SW 1271 (cell line): ENCODE results near the gene ST7.

ENCODE experiments used
- DNase-seq, 2 experiments: peaks; one replicate each; lab custom pipeline; 2025; lab: John Stamatoyannopoulos, UW

ST7 gene

DNA sequence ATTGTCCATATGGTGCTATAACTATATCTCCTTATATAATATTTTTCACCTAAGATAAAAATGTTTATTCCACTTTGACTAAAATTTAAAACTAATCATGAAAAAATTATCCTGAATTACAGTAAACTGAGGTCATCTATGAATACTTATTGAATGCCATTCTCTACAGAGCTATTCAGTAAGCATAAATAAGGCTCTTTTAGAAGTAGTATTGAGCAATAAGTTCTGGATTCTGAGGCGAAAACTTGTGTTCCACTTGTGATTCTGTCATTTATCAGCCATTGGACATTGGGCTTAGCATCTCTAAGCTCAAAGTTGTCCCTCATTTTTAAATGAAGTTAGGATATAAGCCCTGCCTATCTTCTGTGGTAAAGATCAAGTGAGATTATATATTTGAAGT, 238.8 kb downstream of the ST7 start:
- DNase-seq, result no peak

DNA sequence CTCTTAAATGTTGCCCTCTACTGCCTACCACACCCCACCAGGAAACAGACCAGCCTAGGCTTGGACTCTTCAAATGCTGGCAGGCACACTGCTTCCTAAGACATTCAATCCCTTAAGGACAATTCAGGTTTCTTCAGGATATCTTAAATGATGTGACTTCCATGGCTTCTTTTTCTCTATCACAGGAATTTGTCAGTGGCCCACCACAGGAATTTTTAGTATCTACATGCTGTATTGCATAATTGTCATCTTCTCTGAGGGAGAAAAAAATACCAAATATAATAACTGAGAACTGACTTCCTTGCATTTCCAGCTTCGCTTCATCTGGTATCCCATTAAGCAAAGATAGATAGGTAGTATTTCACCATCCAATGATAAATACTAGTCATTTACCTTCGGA, 240.3 kb downstream of the ST7 start:
- DNase-seq, result no peak

DNA sequence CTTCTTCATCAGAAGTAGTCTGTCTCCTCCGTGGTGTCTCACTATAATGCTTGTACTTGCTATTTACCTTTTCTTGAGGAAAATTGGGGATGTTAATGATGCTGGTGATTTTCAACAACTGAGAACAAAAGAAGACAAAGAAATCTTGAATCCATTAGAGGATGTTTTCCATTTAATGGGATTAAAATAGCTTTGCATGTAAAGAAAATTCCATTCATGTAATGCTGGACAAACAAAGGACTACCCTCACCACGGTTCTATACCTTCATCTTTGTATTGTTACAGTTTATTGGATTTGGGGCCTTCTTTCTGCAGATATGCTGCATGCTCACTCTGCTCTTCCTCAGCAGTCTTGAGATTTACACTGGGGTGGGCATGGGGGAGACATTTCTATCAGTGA, 241.1 kb downstream of the ST7 start:
- DNase-seq, result no peak

DNA sequence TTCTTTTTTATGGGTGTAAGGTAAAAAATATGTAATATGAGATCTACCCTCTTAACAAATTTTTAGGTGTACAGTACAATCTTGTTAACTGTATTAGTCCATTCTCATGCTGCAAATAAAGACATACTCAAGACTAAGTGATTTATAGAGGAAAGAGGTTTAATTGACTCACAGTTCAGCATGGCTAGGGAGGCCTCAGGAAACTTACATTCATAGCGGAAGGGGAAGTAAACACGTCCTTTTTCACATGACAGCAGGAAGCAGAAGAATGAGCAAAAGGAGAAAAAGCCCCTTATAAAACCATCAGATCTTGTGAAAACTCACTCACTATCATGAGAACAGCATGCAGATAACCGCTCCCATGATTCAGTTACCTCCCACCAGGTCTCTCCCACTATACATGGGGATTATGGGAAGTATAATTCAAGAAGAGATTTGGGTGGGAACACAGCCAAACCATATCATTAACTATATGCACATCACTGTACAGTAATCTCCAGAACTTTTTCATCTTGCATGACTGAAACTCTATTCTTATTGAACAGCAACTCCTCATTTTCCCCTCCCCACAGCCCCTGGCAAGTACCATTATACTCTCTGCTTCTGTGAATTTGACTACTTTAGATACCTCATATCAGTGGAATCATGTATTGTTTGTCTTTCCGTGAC, 242.2 kb downstream of the ST7 start:
- no peak for DNase-seq

DNA sequence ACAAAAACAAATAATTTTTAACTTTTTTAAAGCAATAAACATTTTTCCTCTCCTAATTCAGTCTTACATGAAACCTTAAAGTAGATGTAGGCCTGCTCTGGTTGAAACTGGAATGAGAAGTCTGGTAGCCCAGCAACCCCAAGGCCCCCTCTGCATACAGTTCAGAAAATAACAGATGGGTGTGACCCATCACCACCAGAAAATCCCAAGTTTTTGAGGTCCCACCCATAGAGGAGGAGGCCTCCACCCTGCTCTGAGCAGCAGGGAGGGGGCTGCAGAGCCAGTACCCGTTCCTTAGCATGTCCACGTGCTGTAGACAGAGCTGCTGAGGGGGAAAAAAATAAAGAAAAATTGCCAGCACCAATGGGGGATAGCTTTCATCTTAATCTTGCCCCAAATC, 246.8 kb downstream of the ST7 start:
- DNase-seq, result no peak

DNA sequence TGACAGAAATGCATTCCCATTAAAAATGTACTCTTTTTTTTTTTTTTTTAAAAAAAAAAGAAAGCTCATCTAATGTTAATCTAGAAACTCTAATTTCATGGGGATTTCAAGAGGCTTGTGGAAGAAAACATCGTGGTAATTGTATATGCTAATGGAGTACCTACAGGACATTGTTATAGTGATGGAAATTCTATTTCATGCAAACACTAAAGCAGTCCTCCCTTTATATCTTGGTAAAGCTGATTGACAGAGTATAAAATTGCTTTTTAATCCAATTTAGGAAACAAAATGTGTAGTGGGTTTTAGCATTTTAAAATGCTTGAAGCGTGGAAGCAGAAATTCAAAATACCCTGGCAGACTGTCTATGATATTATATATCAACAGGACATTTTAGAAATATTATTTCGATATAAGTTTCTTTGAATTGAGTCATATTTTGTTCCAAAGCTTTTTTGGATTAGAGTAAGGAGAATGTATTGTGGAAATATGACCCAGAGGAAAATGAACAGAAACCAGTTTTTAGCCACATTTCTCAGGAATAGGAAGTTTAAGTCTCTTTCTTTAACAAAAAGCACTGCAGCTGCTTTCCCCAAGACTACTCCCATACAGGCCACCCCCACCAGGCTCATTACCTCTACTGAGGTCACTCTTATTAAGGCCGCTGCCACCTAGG, 247.6 kb downstream of the ST7 start:
- no peak for DNase-seq

DNA sequence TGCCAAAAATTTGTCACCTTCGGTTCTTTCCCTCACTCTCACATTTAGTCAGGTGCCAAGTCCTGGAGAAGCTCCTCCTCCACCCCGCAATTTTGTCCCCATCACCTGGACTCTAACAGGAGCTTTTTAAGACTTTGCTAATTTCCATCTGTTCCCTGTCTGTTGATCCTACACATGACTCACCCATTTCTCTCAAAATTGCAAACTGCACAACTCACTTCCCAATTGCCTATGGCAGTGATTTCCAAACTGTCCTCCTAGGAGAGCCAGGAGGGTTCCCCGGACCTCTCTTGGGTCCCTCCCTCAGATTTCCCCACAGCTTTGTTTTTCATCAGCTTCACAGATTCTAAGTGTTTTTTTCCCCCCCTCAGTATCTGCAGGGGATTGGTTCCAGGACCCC, 249.2 kb downstream of the ST7 start:
- DNase-seq, result no peak

DNA sequence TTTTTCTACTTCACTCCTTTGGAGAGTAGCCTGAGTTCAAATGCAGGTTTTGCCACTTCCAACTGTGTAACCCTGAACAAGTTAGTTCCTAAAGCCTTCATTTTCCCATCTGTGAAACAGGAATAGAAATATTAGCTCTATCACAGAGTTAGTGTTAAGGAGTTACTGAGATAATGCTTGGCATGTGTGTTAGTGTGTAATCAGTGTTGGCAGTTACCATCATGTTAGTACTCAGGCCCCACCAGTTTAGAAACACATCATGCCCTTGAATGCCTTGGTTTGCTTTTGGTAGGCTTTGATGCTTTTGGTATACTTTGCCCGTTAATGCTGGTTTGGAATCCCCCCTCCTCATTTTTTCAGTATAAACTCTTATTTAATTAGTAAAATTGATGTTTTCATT, 249.9 kb downstream of the ST7 start:
- DNase-seq, result no peak

DNA sequence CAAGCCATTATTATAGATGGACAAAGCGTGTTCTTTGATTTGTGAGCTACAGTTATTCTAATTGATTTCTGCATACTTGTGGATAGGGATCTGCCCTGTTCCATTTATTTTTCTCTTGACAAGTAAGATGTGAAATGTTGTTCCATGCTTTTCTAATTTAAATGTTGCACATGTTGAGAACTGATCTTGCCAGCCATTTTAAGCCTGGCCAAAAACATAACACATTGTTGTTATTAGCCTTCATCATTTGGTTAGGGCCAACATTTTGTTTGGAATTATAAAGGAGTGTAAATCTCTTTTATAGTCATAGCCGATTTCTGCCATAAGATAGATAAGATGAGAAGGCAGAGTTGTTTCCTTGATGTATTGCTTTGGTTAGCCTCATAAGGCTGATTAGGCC, 252.6 kb downstream of the ST7 start:
- DNase-seq, result no peak

DNA sequence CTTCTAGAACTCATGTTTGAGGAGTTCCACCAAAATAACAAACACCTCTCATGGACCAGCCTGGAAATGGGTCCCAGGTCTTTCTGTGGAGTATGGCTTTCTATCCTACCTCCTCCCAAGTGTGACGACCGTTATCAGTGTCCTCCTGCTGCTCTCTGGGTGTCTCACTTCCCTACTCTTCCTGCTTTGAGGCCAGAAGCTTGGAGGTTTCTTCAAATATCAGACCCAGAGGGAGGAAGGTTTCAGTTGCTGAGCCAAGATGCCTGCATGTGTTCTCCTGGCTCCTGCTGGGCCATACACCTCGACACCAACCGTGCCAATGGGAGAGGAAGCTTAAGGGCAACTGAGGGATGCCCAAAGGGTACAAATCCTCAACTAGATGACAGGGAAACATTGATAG, 255.0 kb downstream of the ST7 start:
- no peak for DNase-seq

DNA sequence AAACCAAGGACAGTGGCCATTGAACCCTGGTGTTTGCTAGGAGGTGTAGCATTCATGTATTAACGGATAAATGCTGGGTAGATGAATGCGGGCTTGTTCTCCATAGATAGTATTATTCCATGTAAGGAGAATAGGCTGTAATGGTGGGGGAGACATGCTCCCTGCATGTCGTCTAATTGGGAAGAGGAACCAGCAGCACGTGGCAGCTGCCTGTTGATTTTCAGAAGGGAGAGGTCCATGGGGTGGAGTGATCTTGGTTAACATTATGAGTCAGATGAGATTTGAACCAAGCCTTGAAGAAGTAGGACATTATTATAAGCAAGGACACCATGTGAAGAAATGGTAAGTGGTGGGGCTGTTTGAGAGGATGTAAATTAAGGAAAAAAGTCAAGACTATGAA, 257.1 kb downstream of the ST7 start:
- no peak for DNase-seq

DNA sequence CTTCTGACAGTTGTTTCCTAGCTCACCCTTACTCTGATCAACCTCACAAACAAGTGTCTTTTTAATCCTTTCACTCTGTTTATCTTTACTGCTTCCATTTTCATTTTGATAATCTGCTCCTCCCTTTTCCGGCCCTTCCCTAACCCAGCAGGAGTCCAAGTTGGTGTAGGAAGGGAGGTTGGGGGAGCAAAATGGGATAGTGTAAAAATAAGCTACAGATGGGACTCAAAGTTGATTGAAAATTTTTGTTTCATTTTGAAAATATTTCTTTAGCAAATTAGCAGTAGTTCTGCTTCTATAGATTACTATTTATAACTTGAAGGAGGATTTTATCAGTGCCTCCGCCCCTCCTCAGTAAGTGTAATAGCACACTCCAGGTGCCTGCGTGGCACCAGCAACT, 257.6 kb downstream of the ST7 start:
- no peak for DNase-seq

DNA sequence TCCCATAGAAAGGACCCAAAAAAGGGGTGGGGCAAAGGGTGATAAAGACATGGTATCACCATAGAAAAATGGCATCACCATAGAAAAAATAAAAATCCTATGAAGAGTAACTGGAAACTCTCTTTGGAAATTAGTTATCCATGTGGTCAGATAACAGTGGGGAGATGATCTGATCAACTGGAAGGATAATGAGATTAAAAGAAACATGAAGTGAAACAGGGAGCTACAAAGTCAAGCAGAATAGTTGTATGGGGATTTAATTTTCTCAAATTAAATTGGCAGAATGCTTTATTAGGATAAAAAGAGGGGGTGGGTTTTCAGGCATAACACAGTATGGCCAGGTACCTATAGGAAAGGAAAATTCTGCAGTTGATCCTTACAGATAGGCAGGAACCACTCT, 258.3 kb downstream of the ST7 start:
- DNase-seq, result no peak

DNA sequence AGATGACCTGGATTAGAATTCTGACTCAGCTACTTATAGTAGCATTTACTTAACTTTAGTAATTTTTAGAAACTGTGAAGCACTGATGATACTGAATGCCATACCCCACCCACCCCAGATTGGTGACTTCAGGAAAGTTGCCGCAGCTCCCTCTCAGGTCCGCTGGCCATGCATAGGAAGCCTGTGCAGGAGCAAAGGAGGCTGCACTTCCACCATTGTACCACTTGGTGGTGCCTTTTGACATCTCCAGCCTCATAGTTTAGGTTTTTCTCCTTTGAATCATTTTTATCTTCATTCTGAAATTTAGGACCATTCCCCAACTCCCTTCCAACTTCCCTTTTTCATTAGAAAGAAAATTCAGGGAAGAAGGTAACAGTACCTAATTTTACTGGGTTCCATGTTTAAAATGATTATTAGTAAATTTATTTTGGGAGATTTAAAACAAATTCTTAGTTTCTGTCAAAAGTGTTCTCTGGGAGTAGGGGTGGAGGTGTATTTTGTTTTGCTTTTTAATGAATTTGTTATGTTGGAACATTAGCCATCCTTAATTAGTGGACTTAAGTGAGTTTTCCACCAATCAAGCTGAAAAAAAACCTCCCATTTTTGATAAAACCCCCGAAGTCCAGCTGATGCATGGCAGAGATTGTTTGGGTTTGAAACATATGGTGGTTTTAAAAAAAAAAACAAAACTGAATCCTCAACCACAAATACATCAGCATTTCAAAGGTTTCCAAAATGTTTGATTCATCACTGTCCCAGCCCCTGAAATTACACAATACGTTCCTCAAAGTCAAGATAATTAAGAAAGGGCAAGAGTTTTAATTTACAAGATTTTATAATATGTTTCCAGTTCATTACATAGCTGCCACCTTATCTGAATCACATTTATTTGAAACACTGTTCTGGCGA, 259.9 kb downstream of the ST7 start:
- peak; percentile 36 to 50 for DNase-seq

DNA sequence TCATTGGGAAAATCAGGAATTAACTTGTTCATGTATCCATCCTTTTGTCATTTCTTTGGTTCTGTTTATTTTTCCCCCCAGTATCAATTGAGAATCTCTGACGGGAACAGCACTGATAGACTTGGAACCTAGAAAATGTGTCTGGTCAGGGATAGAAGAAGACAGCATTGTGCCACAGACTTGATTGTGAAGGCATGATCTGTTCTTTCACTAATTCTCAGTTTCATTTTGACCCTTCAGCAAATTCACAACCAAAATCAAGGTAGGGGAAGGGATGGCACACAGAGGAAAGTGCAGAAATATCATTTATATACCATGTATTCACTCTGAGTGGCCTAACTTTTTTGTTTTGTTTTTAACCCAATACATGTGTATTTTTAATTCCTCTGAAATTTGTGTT, 262.7 kb downstream of the ST7 start:
- DNase-seq, result no peak

DNA sequence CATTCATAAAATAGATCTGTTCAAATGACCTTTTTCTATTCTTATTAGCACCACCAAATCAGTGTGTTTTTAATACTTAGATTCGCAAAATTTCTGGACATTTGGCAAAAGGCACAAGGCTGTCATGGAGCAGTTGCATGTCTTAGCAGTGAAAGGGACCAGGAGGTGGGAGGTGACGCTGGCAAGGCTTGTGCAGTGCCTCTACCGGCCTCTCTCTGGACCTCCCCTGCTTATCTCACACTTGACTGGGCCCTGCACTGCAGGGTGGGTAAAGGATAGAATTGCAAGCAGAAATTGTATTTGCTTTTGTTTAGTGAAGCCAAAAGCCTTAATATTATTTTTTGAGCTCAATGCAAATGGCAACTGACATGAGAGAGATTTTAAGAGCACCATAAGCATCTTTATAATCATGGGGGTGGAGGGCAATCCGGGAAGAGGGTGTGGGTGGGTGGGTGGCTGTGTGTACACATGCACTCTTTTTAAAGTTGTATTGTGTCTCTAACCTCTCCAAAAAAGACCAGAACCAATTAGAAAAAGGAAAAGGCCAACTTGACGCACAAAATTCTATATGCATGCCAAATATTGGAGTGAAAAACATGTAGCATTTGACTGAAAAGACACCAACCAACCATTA, 263.3 kb downstream of the ST7 start:
- no peak for DNase-seq

DNA sequence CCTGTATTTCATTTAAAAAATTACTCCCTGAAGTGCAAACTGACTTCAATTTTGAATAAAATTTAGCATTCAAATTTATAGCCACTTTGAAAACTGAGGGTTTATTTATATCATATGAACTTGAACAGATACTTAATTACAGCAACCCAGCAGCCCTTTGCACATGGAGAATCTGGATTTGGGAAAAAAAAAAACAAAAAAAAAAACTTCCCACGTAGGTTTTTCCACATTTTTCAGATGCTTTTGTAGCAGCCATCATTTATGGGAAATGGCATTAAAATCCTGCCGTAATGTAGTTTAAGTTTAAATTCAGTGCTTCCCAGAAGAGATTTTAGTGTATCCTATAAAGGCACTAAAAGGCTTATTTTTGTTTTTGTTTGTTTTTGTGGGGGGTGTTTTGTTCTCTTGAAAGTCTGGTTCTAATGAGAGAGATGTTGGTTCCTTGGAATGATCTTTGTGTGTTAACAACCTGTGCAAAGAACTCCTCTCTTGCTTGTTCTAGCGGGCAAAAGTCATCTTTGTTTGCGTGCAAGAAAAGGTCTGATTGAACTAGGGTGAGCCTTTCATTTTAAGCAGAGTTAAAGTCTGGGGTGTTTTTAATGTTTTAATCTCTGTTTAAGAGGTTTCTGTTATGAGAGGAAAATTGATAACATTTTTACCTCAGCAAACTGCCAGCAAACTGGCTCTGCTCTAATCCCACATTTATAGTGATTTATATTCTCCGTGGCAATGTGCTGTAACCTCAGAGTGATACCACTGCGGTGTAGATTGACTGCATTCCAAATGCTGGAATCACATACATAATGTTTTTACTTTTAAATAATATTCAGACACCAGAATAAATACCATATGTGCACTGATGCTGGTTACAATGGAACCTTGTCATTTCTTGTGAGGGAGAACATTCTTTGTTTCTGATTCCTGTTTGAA, 264.1 kb downstream of the ST7 start:
- DNase-seq, result no peak

DNA sequence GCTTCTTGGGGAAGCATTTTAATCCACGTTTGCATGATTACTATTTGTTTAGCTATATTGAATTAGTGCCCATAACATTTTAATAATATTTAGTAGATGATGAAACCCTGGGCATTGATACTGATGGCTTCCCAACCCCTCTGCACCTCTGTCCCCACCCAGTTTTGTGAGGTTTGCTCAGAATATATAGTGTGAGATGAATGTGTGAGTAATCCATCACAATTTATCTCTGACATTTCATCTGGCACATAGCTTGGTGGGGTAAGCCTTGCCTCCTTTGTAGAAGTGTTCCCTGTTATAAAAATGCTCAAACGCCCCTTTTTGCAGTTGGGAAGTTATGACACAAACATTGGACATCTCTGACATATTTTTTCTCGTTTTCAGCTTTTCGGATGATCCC, 265.4 kb downstream of the ST7 start:
- DNase-seq, result no peak

DNA sequence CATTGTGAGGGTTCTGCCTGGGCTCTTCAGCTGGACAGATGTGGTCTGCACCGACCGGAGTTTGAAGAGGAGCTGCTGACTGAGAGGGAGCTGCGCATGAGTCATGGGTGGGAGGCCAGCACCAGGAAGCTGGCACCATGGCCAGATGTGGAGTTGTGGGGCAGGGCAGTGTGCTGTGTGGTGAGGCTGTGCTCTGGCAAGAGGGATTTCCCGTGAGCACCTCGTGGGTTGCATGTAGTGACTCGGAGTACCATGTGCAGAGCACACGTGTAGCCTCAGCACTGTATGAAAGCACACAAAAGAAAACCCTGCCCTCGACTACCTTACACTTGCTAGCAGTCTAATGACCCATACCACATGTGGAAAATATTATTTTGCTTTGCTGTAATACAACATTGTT, 266.2 kb downstream of the ST7 start:
- DNase-seq, result no peak

DNA sequence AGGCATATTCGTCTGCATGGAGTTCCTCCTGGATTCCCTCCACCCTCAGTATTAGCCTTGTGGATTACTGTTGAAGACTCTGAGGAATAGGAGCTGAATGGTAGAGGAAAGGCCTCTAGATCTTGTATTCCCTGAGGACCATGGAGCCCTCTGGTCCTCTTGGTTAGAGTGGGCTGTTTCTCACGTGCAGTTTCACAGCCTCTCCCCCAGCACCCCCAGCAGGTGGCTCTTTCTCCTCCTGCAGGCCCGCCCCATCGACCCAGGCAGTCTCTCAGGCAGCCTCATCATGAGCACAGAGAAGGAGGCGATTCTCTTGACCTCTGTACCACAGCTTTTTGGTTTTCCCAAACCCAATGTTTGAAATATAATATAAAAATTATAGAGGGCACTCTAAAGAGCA, 267.5 kb downstream of the ST7 start:
- no peak for DNase-seq

DNA sequence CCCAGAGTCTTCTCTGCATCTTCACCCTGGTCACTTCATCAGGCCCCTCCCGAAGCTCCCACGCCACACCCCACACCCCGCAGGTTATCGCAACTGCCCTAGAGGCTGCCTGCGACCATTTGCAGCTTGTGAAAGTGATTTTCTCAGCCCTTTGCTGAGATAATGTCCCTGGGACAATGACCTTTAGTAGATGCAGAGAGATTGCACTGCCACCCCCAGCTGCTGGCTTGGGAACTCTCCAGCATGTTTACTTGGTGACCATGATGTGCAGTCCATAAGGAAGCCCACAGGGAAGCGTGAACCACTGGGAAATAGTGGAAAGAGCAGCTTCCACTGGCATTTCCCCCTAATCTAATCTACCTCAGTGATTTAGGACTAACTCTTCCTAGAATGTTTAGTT, 272.2 kb downstream of the ST7 start:
- no peak for DNase-seq

DNA sequence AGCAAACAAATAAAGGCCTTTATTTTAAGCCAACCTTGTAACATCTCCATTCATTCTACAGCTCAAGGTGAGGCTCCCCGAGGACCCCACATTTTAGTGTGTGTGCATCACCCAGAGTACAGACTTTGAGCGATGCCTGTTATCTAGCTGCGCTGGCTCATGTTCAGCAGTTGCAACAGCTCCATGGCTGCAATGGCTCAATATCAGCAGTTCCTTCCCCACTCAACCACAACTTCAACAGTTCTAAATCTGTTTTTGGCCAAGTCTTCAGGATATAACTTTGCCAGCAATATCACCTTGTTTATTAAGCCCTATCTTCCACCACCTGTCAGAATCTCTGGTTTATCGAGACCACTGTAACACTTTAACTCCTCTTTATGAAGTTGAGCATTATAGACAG, 273.8 kb downstream of the ST7 start:
- DNase-seq, result no peak
